ENCODE data around the gene IL2RA.

- TF ChIP-seq CTCF (IDR thresholded peaks at IDR 0.05), result no peak
- no peak for TF ChIP-seq POLR2A (IDR thresholded peaks at IDR 0.05)
These were observed 80.6 kb downstream of the IL2RA start for GRCh38 chr10:5981529-5981928.

Measured in Peyer's patch (tissue), 4 donors.